Hematopoietic multipotent progenitor cell (in vitro differentiated cells): Measurements from ENCODE around the gene UMOD. TPM values are rescaled to one million over a fixed set of nuclear protein-coding genes. Genes with fewer than 3 reads are reported as not detected.
"Not testable (repeated sequence)": the region's sequence is repeated elsewhere in the genome, so short reads cannot be mapped to it uniquely, and the experiment has no call there.

ENCODE experiments used
- DNase-seq, 3 donors: peaks; one replicate each; pipeline ENCODE4 v3.0.0-alpha.2; 2011 to 2015; ENCODE audit warnings: low read depth in 2 of 3, low spot score in 2 of 3
- total RNA-seq: library from RNA; depleted of rRNA; stranded (reverse); fragments of >200 nt; gene quantifications from one replicate; pipeline ENCODE4 v1.2.3, GENCODE V29; 2012

Gene UMOD
- total RNA-seq, 1 donor: not detected

GRCh38 chr16:20323591-20324117, 28.9 kb downstream of the UMOD start:
- no peak for DNase-seq

DNA sequence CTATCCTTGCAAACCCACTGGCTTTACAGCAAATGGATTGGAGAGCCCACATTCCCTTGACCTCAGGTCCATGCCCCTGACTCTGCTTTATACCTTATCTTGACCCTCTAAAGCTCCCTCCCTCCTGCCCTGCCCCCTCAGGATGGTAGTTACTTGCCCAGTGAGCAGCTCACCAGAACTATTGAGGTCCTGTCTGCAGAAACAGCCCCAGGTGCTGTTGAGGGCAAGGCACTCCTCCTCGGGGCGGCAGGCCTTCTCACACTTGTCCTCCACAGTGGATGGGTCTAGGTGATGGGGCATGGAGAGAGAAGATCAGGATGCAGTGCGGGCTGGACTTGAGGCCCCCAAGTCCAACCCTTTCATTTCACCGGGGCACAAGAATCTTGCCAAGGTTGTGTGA, 29.8 kb downstream of the UMOD start:
- no peak for DNase-seq

DNA sequence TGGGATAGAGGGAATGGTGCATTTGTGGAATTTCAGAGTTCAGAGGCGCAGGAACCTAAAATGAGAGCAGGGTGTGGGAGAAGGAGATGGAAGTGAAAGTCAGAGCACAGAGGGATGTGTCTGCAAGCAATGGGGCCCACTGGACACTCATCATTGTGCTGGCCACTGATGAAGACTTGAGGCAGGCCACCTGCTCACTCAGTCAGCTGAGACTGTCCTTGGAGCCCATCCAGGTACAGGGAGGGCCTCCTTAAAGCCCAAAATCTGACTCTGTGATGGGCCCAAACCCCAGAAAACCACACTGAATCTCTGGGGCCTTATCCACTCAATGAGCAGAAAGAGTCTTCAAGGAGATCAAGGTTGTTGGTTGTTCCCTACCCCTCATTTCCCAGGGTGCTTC, 30.8 kb downstream of the UMOD start:
- DNase-seq: no peak

DNA sequence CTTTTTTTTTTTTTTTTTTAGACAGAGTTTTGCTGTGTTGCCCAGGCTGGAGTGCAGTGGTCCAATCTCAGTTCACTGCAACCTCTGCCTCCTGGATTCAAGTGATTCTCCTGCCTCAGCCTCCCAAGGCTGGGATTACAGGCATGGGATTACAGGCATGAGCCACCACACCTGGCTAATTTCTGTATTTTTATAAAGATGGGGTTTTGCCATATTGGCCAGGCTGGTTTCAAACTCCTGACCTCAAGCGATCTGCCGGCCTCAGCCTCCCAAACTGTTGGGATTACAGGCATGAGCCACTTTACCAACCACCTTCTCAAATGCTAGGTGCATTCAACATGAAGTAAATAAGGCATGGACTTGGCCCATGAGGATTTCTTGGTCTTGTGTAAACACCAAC, 31.5 kb downstream of the UMOD start:
- not testable (repeated sequence) for DNase-seq

- no peak for DNase-seq
Measured at GRCh38 chr16:20320592-20320991, 31.9 kb downstream of the UMOD start.

- DNase-seq: no peak
Measured at GRCh38 chr16:20320178-20320577, 32.3 kb downstream of the UMOD start.

- no peak for DNase-seq
Measured at GRCh38 chr16:20319406-20319805, 33.1 kb downstream of the UMOD start.

DNA sequence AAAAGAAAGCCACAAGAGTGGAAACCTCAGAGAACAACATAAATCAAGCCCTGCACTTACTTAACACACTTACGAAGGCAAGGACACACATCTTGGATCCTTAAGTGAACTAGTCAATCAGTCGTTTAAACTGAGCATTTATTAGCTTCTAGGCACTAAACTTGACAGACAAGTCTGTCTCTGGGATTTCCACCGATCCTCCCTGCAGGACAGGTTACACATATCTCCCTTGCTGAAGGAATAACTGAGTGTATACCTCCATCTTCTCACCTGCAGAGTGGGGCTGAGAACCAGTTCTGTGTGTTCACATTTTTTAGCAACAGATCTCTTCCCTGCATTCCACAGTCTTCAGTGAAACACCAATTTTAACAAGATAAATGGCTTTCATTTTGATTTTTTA, 34.1 kb downstream of the UMOD start:
- DNase-seq: no peak

- DNase-seq: no peak
Measured at GRCh38 chr16:20318006-20318405, 34.5 kb downstream of the UMOD start.

DNA sequence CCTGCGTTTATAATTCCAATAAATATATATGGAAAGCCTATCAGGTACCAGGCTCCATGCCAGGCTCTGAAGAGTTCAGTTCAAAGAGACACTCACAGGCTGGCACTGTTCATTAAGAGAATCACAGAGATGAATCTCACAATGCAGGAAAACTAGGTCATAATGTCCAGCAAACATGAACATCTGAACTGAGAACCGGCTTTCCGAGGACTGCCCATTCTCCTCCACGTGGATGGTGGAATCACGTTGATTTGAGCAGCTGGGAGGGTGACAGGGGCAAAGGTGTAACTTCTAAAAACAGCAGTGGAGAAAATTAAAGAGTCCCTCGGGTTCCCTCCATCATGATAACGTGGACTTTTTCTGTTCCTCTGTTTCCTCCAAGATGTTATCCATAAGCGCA, 35.4 kb downstream of the UMOD start:
- DNase-seq: no peak

GRCh38 chr16:20316715-20317114, 35.8 kb downstream of the UMOD start:
- DNase-seq: no peak

DNA sequence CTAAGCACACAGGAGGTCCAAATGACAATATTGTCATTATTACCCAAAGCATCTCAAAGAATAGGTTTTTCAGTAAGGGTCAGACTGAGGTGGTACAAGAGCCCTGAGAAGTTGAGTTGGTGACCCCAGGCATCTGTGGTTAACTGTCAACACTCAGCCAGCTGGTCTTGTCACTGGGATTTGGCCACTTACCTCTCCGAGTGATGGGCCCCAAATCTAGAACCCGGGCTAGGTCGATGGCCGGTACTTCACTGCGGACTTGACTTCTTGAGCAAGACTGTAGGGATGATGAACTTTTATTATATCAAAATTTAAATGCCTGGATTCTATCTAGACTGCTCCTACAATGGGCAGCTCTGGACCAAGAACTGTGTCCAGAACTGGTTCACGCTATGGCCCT, 36.8 kb downstream of the UMOD start:
- DNase-seq: no peak

GRCh38 chr16:20314575-20314974, 37.9 kb downstream of the UMOD start:
- DNase-seq: no peak

DNA sequence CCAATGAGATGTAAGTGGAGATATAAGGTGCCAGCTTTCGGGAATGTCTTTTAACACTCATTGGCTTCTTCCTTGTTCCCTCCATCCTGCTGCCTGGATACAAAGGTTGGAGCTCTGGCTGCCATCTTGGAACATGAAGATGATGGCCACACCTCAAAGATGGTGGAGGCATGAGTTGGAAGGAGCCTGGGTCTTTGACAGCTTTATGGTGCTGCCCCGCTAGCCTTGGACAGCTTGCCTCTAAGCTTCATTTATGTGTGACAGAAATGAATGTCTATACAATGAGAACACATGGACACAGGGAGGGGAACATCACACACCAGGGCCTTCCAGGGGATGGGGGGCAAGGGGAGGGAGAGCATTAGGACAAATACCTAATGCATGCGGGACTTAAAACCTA, 38.8 kb downstream of the UMOD start:
- DNase-seq: no peak

DNA sequence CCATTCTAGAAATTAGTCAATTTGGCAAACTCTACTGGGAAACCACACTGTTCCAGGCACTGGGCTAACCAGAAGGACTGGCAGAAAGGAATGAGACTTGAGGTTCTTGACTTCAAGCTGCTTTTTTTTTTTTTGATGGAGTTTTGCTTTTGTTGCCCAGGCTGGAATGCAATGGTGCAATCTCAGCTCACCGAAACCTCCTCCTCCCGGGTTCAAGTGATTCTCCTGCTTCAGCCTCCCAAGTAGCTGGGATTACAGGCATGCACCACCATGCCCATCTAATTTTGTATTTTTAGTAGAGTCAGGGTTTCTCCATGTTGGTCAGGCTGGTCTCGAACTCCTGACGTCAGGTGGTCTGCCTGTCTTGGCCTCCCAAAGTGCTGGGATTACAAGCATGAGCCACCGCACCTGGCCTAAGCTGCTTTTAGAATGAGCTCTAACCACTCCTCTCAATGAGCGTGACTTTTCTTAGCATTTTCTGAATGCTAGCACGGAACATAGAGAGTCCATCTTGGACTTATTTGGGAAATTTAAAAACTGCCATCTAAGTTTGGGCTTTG, 39.9 kb downstream of the UMOD start:
- not testable (repeated sequence) for DNase-seq

DNA sequence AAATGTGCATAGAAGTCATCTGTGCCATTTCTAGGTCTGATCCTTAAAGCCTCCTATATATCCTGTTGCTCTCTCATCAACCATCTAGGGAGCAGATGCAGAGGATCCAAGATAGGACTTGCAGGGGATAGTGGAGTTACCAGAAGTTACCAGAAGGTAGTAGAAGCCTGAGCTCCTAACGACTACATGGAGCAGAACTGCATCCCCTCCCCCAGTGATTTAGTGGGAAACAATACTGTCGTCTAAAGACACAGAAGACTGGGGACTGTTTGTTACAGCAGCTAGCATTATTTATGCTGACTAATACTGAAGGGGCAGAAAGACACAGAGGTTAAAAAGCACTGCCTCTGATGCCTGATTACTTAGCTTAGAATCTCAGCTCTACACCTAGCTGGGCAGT, 41.0 kb downstream of the UMOD start:
- DNase-seq: no peak

GRCh38 chr16:20310421-20311395, 41.8 kb downstream of the UMOD start:
- no peak for DNase-seq

GRCh38 chr16:20309786-20310185, 42.7 kb downstream of the UMOD start:
- no peak for DNase-seq

- no peak for DNase-seq
Measured at GRCh38 chr16:20308801-20309590, 43.5 kb downstream of the UMOD start.

GRCh38 chr16:20308266-20308665, 44.2 kb downstream of the UMOD start:
- no peak for DNase-seq

DNA sequence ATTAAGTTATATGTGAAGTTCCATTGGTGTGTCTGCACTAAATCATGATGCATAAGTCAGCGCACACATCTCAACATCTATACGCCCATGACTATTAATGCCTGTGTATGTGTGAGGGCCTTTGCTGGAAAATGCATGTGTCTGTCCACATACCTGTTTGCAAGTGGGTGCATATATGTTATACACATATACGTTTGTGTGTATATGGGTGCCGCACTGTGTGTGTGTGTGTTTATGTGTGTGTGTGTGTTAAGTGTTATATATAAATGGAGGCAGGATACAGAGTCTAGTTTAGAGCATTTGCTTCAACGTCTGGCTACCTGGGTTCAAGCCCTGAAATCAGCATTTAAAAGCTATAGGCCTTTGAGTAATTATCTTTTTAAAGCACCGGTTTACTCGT, 44.7 kb downstream of the UMOD start:
- no peak for DNase-seq
